Dedifferentiated amniotic fluid mesenchymal stem cell (primary cell): ENCODE data around the gene RNU5B-1.

ENCODE experiments used
- DNase-seq: peaks from one replicate; pipeline ENCODE4 v3.0.0-alpha.2; 2016; ENCODE audit errors: extremely low spot score

The RNU5B-1 gene

DNA sequence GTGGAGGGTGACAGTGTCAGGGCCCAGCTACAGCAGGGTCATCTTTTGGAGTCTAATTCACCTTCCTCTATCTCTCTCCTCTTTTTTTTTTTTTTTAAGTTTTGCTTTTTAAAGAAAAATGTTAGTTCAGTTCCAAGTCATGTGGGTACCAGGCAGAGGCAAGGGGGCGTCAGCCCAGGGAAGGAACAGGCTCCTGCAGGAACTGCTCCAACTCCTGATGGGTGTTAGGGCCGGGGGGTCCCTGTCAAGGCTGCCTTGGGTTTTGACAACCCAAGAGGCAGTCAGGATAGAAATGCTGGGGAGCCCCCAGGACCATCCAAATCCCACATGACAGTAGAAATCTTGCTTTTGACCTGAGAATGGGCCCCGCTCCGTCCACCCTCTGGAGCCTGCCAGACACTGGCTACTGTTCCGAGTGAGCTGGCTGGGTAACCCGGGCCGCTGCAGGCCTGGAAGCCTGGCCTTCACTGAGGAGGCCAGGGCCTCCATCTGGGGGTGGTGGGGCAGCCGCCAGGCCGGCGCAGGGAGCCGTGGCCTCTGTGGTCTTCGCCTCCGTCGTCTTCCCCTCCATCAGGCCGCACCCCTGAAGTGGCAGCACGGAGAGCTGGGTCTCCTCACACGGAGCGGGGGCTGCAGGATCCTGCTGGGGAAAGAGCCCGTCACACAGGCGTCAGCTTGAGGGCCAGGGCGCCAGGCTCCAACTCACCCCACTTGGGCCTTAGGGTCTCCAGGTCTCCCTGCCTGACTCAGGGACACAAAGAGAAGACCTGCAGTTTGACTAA is 24.2 kb downstream of the RNU5B-1 start:
- no peak for DNase-seq

DNA sequence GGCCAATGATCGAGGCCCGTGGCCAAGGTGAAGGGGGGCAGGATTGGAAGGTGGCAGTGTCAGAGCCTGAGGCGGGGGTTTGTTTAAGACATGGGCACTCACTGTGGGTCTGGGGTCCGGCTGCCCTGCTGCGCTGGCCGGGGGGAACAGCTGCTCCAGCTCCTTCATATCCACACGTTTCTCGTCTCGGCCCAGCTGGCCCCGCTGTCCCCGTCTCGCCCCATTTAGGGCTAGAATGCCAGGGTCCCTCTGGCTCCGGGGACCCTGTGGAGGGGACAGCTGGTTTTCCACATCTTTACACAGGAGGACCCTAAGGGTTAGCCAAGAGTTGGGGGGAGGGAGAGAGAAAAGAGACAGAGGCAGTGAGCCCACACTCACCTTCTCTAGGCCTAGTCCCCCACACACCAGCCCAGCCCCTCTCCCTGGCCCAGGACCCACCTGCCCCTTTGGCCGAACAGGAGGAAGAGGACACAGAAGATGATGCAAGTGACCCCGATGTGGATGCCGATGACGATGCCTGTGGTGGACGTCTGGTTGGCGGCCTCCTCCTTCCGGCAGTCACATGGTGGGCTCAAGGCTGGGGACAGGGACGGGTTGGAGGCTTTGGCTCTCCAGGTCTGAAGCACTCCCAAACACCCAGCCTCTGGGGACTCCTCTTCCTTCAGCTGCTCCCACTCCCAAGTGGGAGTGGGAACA is 25.0 kb downstream of the RNU5B-1 start:
- no peak for DNase-seq

DNA sequence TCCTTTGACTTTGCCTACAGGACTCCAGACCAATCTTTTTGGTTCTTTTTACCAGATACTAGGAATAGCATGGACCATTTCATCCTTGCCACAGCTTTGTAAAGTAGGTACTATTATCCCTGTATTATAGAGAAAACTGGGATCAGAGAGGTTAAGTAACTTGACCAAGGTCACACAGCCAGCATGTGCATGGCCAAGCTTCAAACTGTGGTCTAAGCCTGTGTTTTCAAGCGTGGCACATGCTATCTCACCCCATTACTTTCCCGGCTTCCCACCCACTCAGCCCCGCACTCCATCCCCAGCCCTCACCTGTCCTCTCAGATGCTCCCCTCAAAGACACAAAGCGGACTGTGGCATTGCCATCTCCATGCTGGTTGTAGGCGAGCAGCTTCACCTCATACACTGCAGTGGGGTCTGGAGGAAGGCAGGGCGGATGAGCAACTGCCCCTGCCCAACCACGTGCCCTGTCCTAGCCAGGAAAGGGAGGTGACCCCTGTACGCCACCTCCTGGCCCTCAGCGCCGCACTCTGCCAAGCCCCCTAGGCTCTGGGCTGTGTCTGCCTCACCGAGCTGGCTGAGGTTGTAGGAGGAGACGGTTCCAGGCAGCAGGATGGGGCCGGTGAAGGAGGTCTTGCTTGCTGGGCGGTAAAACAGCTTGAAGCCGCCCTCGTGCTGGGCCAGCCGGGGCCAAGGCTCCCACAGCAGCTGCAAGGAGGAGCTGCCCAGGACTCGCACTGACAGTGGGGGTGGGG is 25.7 kb downstream of the RNU5B-1 start:
- DNase-seq, result no peak

DNA sequence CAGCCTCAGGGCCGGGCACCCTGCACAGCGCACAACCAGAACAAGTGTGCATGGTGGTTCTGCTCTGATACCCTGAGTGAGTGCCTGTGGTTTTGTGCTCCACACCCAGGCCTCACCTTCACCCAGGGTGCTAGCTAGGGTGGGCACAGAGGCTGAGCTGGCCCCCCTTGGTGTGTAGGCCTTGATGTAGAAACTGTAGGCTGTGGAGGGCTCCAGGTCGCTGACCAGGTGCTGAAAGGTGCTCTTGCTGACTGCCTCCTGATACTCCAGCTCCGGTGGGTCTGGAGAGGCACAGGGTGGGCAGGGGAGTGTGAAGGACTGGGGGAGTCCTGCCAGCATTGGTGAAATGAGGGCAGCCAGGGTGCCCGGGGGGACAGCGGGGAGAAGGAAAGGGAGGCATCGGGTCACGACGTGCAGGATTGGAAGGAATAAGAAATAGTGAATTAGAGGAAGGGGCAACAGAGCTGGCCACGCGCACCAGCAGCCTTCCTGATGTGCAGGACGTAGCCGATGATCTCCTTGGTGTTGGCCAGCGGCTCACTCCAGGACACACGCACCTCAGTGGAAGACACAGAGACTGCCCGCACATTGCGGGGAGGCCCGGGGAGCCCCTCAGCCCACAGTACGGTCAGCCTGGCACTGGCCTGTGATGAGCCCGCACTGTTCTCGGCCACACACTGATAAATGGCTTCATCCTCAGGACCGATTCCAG is 26.6 kb downstream of the RNU5B-1 start:
- no peak for DNase-seq

DNA sequence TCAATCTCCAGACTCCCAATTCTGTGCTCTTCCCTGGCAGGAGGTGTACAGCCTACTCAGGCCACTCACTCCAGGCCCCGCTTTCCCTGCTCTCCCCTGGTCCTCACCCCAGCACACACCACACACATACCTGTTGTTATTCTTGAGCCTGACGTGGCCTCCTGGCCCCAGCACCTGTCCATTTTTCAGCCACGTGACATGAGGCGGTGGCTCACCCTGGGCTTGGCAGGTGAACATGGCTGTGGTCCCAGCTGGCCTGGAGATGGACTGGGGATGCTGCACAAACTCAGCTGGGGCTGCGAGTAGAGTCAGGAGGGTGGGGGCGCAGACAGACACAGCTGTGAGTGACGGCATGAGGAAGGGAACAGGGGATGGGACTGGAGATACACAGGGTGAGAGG is 27.3 kb downstream of the RNU5B-1 start:
- DNase-seq, result no peak

DNA sequence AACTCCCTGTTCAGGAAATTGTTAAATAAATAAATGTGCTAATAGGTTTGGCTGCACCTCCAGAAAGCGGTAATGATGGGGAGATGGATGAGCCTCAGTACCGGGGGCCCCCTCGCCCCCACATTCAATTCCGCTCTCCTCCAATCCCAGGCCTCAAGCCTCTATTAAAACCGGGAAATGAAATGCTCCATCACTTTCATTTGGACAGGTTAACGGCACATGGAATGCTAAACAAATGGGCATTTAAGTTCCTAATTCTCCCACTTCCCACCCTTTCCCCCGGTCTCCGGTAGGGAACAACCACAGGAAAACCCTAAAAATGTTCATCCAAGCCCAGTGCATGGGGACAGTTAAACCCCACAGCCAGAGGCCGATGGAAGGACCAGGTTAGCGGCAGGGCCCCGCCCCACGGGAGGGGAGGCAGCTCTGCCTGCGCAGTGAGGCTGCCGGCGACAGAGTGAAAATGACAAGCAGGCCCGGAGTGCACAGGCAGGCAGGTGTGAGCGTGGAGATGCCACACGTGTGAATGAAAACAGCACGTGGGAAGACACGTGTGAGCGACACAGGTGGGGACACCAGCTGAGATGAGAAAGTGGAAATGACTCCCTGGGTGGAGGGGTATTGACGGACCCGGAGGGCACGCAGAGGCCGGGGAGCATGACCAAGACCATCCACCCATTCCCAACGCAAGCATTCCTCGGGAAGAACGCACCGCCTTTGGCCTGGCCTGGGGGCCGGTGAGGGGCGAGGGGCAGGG is 28.1 kb downstream of the RNU5B-1 start:
- DNase-seq, result no peak

DNA sequence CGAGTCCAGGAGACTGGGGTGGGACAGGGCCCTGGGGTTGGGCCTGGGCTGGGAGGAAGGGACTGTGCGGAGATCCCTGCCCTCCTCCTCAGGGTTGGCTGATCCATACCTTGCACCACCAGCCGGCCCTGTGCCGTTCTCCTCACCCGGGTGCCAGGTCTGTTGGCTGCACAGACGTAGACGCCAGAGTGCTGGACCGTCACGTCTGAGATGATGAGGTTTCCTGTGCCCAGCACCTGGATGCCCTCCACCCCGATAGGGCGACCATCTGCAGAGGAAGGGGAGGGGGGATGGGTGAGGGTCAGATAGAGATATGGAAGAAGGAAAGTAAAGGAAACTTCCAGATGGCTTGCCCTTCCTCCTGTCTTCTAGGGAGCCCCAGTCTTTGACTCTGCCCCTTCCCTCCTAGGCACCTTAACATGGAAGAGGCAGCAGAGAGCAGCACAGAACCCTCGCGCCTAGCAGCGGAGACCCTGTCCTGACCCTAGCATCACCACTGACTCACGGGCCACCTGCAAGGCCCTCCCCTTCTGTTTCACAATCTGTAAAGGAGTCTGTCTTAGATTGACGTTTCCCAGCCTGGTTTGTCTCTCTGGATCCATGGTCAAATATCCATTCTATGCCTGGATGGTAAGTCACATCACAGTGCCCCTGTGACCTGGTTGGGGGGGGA is 28.8 kb downstream of the RNU5B-1 start:
- no peak for DNase-seq

DNA sequence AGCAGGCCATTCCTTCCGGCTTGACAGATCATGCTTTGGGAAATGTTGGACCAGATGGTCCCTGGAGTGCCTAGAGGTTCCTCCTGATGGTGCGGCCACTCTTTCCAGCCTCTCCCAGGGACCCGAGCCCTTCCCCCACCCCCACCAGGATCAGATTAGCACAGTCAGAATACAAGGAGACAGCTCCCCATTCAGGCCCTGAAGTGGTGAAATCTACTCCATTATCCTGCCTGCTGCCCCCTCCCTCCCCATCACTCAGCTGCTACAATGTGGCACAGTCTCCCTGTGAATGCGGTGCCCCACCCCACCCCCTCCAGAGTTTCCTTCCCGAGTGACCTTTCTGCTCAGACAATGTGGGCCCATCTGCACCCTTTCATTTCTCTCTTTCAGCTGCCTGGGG is 29.4 kb downstream of the RNU5B-1 start:
- no peak for DNase-seq

DNA sequence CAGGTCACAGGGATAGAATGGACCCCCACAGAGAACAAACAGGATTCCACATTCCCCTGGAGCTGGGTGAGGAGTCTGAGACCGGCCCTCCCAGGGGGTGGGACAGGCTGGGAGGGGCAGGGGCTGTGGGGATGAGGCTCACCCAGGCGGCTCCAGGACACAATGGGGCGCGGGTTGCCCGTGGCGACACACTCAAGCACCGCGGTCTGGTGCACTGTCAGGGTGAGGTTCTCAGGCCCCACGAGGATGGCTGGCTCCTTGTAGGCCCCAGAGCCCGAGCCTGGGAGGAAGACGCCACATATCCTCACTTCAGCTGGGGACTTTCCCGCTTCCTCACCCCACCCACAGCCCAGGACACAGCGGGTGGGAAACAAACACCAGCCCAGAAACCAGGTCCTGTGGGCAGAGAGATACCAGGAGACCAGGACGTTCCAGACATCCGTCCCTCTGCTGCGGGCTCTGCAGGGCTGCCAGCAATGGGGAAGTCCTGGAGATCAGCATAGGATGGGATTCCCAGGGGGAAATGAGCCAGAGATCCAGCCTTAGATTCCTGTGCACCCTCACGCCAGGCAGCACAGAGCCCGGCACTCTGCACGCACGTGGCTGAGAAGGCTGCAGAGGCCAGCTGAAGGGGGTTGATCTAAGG is 30.2 kb downstream of the RNU5B-1 start:
- no peak for DNase-seq

DNA sequence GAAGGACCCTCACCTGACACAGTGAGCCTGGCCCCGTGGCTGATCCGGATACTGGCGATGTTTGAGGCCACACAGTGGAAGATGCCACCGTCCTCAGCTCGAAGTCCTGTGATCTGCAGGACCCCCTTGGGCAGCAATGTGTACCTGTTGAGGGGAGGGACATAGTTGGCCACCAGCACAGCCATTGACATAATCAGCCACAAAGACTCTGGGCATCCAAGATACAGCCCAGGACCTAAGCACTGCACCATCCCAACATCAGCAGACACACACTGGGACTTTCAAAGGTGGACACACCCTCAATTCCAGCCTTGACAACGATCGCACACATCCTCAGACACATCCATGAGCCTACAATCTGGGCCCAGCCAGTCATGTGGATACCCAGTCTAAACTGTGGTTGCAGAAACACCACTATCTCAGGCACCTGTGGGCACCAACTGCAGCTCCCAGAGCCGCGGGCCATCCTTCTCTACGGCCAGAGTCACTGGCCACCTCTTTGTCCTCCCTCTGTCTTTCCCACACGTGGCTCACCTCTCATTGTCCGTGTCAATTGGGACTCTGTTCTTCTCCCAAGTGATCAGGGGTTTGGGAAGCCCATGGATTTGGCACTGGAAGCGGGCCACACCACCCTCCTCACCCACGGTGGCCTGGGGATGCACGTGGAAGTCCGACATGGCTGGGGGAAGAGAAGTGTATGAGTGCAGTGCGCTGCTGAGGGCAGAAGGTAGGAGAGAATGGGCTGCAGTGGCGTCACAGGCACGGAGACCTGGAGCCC is 31.0 kb downstream of the RNU5B-1 start:
- DNase-seq, result no peak

DNA sequence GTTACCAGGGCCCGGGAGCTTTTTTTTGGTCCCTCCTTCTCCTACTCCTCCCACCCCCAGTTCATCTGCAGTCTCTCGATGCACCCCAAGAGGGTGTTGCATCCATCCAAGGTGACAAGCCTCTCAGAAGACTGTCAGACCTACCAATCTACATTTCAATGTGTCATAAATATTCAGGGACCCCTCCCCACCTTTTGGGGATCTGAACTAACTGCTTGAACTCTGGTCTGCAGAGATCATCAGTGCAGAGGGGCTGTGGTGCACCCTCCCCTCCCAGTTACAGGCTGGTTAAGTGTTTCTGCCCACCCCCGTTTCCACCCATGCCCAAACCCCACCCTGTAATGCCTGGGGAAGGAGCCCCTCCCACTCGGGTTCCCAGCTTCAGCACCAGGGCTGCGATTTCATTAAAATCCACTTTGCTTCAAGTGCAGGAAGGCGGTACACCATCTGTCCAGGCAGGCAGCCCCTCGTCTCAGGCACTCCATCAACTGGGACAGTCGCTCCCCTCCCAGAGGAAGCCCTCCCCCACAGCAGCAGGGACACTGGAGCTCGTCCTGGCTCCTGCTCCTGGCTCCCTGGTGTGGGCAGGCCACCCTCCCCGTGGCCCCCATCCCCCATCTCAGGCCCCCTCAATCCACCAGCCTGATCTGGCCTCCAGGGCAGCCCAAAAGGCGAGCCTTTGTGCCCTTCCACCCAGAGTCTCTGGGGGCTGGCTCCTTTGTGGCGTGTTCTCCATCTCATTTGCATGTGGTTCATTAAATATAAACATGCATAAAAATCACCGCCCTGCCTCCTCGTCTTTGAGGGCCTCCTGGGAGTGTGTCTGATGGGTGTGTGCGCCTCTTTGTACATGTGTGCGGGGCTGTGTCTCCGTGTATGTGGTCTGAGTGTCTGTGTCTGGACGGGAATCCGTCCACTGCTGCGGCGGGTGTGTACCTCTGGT is 32.3 kb downstream of the RNU5B-1 start:
- DNase-seq, result no peak

DNA sequence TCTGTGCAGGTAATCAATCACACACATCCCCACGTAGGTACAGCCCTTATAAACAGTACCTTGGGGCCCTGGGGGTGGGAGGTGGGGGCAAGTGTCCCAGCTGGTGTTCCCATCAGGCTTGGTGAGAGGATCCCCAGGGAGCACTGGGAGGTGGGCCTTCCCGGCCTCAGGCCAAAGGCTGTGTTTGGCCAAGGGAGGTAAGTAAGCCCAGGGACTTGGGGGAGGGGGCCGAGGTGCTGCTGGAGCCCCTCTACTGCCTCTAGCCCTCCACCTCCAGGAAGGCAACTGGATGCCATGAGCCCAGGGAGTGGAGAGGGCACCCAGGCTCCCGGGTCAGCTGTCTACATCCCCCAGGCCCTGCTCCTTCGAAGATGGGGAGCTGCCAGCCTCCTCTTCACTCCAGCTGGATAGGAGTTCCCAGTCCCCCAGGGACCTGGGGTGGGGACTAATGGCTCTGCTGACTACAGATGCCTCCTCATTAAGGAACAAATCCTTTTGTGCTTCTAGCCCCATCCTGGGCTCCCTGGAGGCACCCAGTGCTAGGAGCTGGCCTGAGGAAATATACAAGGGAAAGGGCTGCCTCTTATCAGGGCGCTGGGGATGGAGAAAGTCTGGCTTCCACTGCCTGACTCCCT is 33.1 kb downstream of the RNU5B-1 start:
- no peak for DNase-seq

DNA sequence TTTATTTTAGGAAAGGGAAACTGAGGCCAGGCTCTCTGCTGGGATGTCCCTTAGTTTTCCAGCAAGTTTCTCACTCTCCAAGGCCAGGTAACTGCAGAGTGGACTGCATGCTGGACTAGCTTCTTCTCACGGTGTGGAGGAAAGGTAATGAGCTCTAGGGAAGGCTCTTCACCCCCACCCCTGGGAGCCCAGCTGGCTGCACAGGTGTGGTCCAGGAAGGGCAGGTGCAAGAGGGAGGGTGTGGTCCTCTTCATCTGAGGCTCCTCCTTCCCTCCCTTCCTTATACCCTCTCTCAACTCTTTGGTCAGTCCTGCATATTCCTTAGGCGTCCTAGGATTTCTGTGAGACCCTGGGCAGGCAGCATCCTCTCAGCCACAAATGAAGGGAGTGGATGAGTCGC is 33.9 kb downstream of the RNU5B-1 start:
- DNase-seq, result no peak

DNA sequence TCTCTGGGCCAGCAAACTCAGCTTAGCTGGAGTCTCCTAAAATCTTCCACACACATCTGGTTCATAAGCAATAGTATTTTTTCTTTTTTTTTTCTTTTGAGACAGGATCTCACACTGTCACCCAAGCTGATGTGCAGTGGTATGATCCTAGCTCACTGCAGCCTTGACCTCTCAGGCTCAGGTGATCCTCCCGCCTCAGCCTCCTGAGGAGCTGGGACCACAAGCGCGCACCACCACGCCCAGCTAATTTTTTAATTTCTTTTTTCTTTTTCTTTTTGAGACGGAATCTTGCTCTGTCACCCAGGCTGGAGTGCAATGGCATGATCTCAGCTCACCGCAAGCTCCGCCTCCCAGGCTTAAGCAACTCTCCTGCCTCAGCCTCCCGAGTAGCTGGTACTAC is 34.3 kb downstream of the RNU5B-1 start:
- DNase-seq, result no peak

DNA sequence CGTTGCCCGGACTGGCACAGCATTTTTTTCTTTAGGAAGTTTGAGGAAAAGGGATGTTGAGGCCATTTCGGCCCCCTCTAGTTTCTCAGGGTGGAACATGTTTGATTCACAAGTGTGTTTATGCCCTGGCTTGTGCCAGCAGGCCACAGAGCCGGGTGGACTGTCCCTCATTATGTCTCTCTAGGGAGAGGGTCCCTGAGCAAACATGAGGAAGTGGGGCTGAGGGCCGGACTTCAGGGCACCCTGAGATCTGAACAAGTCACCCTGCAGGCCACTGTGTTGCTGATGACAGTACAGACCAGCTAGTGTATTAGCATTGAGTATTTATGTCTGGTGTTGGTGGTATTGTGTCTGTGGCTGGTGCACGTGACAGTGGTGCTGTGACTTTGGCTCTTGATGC is 34.9 kb downstream of the RNU5B-1 start:
- no peak for DNase-seq

DNA sequence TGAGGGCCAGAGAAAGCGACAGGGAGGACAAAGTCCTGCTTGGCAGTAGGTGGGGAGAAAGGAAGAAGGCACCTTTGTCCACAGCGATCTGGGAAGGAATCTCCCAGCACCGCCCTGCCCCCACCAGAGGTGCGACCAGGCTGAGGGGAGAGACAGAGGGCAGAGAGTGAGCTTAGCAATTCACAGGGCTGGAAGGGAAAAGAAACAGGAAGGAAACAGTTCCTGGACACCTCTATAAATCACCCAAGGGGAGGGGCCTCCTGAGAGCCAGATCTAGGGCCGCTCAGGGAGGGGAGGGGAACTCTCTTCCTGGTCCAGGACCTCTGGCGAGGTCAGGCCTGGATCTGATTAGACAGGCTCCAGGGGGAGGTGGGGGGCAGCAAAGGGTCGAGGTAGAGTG is 35.4 kb downstream of the RNU5B-1 start:
- no peak for DNase-seq

DNA sequence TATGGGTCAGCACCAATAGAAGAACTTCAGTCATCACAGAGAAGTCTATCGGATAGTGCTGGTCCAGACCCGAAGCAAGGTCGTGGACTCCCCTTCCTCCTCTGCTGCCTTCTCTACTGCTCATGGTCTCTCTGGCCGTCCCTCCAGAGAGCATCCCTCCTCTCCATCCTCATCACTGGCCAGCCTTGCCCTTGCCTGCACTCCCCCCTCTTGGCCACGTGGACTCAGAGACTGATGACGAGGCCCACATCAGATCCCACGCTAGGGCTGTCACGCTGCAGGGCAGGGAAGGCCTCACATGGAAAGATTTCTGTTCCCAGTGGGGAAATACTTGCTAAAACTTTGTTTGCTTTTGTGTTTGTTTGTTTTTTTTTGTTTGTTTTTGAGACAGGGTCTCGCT is 38.0 kb downstream of the RNU5B-1 start:
- no peak for DNase-seq
